HepG2 (cell line): Measurements from ENCODE around the gene ATP13A4. TPM values are rescaled to one million over a fixed set of nuclear protein-coding genes. Genes with fewer than 3 reads are reported as not detected.

Experiments used
- ATAC-seq: fragments of 200-7000 bp; cut with Tn5 transposase; 3 replicates; pipeline ENCODE4 v1.9.1; 2020; ENCODE audit warnings: mild to moderate bottlenecking, moderate library complexity
- BruUV-seq: library from RNA; stranded (reverse); fragments of 400-500 nt; replicated peaks from 2 replicates; lab custom pipeline; 2021; lab: Mats Ljungman, UMichigan
- CTCF ChIA-PET: fragments of 300-600 bp; formaldehyde crosslinking; extraction: SDS; loops from one replicate; lab custom pipeline; 2021; ENCODE audit warnings: low total read pairs, inconsistent platforms, low intra/inter-chr PET ratio; lab: Yijun Ruan, JAX
- POLR2A ChIA-PET: fragments of 350-600 bp; sonication (Branson Sonifier 250); formaldehyde crosslinking; loops from one replicate; lab custom pipeline; 2020; ENCODE audit warnings: antibody characterized with exemption, inconsistent platforms; lab: Yijun Ruan, JAX
- DNase-seq: peaks from one replicate; pipeline ENCODE4 v3.0.0-alpha.2; 2015; ENCODE audit warnings: low spot score
- FAIRE-seq: peaks from 3 replicates; lab custom pipeline; 2011; peaks lifted over from hg19 to GRCh38; lab: Jason Lieb, UNC
- H2AFZ ChIP-seq: one replicate; pipeline ENCODE4 v1.6.1; 2011; ENCODE audit warnings: low read length, inconsistent platforms
- H3K27ac ChIP-seq: fragments of 300-600 bp; 3 replicates; pipeline ENCODE4 v1.8.0; 2011; ENCODE audit warnings: mixed run types, mild to moderate bottlenecking, mixed read lengths, low read length, inconsistent platforms; ENCODE audit not compliant: insufficient read depth; ENCODE audit errors: extremely low read length
- H3K27me3 ChIP-seq, 2 experiments: fragments of 200-600 bp in 1 of 2; 2 replicates in 1 of 2; 3 replicates in 1 of 2; pipeline versions ENCODE4 v1.6.0 to v1.8.0; 2011; ENCODE audit warnings: low read length in 2 of 2, mild to moderate bottlenecking in 2 of 2, moderate library complexity in 2 of 2, inconsistent platforms in 1 of 2; ENCODE audit not compliant: insufficient read depth in 2 of 2, control insufficient read depth in 1 of 2
- H3K36me3 ChIP-seq, 2 experiments: fragments of 200-600 bp in 1 of 2; replicated peaks in 1 of 2; 2 replicates in 1 of 2; 3 replicates in 1 of 2; pipeline versions ENCODE4 v1.5.1 to v1.8.0; 2011; ENCODE audit warnings: low read length in 2 of 2, inconsistent platforms in 1 of 2; ENCODE audit not compliant: insufficient read depth in 2 of 2, control insufficient read depth in 1 of 2
- H3K4me1 ChIP-seq: 2 replicates; pipeline ENCODE4 v1.5.1; 2012; ENCODE audit warnings: low read length, inconsistent platforms; ENCODE audit not compliant: insufficient read depth
- H3K4me2 ChIP-seq: 2 replicates; pipeline ENCODE4 v1.6.0; 2011; ENCODE audit warnings: low read depth, low read length, inconsistent platforms
- H3K4me3 ChIP-seq, 3 experiments: fragments of 200-600 bp in 1 of 3; sonication (generic), shearing (Covaris generic) in 1 of 3; replicated peaks in 1 of 3; 2 replicates each; pipeline ENCODE4 v1.5.1; 2011 to 2016; ENCODE audit warnings: low read length in 3 of 3, inconsistent platforms in 2 of 3, low read depth in 2 of 3, mild to moderate bottlenecking in 2 of 3, control low read depth in 1 of 3, mixed read lengths in 1 of 3; ENCODE audit not compliant: insufficient read depth in 1 of 3
- H3K79me2 ChIP-seq: one replicate; pipeline ENCODE4 v1.6.1; 2011; ENCODE audit warnings: low read length, inconsistent platforms; ENCODE audit not compliant: insufficient read depth
- H3K9ac ChIP-seq: 2 replicates; pipeline ENCODE4 v1.6.0; 2011; ENCODE audit warnings: mild to moderate bottlenecking, low read depth, low read length, inconsistent platforms; ENCODE audit not compliant: insufficient read depth
- H3K9me3 ChIP-seq: 2 replicates; pipeline ENCODE4 v1.5.1; 2012; ENCODE audit warnings: mild to moderate bottlenecking, low read length
- H4K20me1 ChIP-seq: 2 replicates; pipeline ENCODE4 v1.6.0; 2011; ENCODE audit warnings: inconsistent platforms, mild to moderate bottlenecking, low read length, moderate library complexity; ENCODE audit not compliant: insufficient read depth
- ATF7 ChIP-seq, 2 experiments: fragments of 450-650 bp in 1 of 2; sonication (generic) in 1 of 2; formaldehyde crosslinking in 1 of 2; IDR thresholded peaks; 2 replicates each; pipeline versions ENCODE4 v1.4.0 to v1.6.1; 2016 to 2020; ENCODE audit warnings: antibody characterized with exemption in 1 of 2, mild to moderate bottlenecking in 1 of 2, missing genetic modification reagents in 1 of 2
- IRX3 ChIP-seq: sonication (generic); formaldehyde crosslinking; IDR thresholded peaks from 2 replicates; pipeline ENCODE4 v1.8.1; 2023; ENCODE audit warnings: mild to moderate bottlenecking, low read depth, missing genetic modification reagents, borderline replicate concordance
- MTF1 ChIP-seq: sonication (generic); formaldehyde crosslinking; IDR thresholded peaks from 2 replicates; pipeline ENCODE4 v1.5.0; 2020; ENCODE audit warnings: missing genetic modification reagents
- NONO ChIP-seq, 2 experiments: fragments of 450-650 bp in 1 of 2; sonication (generic) in 1 of 2; formaldehyde crosslinking in 1 of 2; IDR thresholded peaks in 1 of 2; conservative IDR thresholded peaks in 1 of 2; 2 replicates each; pipeline versions ENCODE4 v1.6.1 to v1.8.0; 2017 to 2022; ENCODE audit warnings: mild to moderate bottlenecking in 1 of 2, missing genetic modification reagents in 1 of 2, moderate library complexity in 1 of 2
- PITX1 ChIP-seq: sonication (generic); formaldehyde crosslinking; IDR thresholded peaks from 2 replicates; pipeline ENCODE4 v1.5.1; 2020; ENCODE audit warnings: mild to moderate bottlenecking, missing genetic modification reagents
- PLRG1 ChIP-seq: fragments of 450-650 bp; conservative IDR thresholded peaks from 2 replicates; pipeline ENCODE4 v1.6.1; 2016
- TBL1XR1 ChIP-seq: fragments of 150-350 bp; IDR thresholded peaks from 2 replicates; pipeline ENCODE4 v1.6.1; 2014; ENCODE audit warnings: borderline replicate concordance, low read length; ENCODE audit not compliant: partially characterized antibody
- TRIM24 ChIP-seq: sonication (generic); formaldehyde crosslinking; IDR thresholded peaks from 2 replicates; pipeline ENCODE4 v1.8.0; 2022; ENCODE audit warnings: mild to moderate bottlenecking, missing genetic modification reagents
- ZNF331 ChIP-seq: sonication (generic); formaldehyde crosslinking; IDR thresholded peaks from 2 replicates; pipeline ENCODE4 v1.4.0; 2020; ENCODE audit warnings: missing genetic modification reagents
- ZNF432 ChIP-seq: sonication (generic); formaldehyde crosslinking; IDR thresholded peaks from 2 replicates; pipeline ENCODE4 v1.5.0; 2020; ENCODE audit warnings: missing genetic modification reagents, mild to moderate bottlenecking, borderline replicate concordance
- ZNF44 ChIP-seq: sonication (generic); formaldehyde crosslinking; IDR thresholded peaks from 2 replicates; pipeline ENCODE4 v1.5.1; 2020; ENCODE audit warnings: mild to moderate bottlenecking, missing genetic modification reagents
- ZNF850 ChIP-seq: sonication (generic); formaldehyde crosslinking; conservative IDR thresholded peaks from 2 replicates; pipeline ENCODE4 v1.9.0; 2021; ENCODE audit warnings: mild to moderate bottlenecking, missing genetic modification reagents
- WGBS: methylation state at CpG from one replicate; pipeline ENCODE4 v1.1.6; 2017; ENCODE audit warnings: low lambda C conversion rate; 5-methylcytosine and 5-hydroxymethylcytosine counted together
- in situ Hi-C: cut with HindIII; loops from 2 replicates; pipeline ENCODE4 v1.10.0; 2017; ENCODE audit warnings: low pct_unique_long_range_greater_than_20kb; ENCODE audit not compliant: extremely low pct_ligation_motif_present
- intact Hi-C: fragments of 100-400 bp; cut with micrococcal nuclease; formaldehyde crosslinking; loops from one replicate; pipeline ENCODE4 v1.10.0; 2022; ENCODE audit not compliant: unreplicated experiment
- polyA plus RNA-seq, 8 experiments: library from polyadenylated mRNA; depleted of rRNA in 3 of 8; stranded (reverse) in 7 of 8; unstranded in 1 of 8; fragments of >200 nt; fragmentation: Illumina TruSeq in 4 of 8; extraction: Trizol in 4 of 8; gene quantifications; 2 replicates each; pipeline versions ENCODE4 v1.2.1 to v1.2.3, GENCODE V29; 2011 to 2016; ENCODE audit warnings: low read depth in 4 of 8, missing spikeins in 1 of 8, mixed read lengths in 1 of 8; ENCODE audit not compliant: insufficient read depth in 1 of 8
- total RNA-seq, 5 experiments: library from RNA; depleted of rRNA; stranded (reverse); fragments of >200 nt; fragmentation: Illumina TruSeq; extraction: Trizol; gene quantifications; 2 replicates each; pipeline ENCODE4 v1.2.3, GENCODE V29; 2016; ENCODE audit warnings: low read depth in 1 of 5
- TF ChIP-seq, protein P1 (sequence below): sonication (generic); formaldehyde crosslinking; IDR thresholded peaks from 2 replicates; pipeline ENCODE4 v1.9.0; 2021; ENCODE audit warnings: mild to moderate bottlenecking, missing genetic modification reagents
- TF ChIP-seq, protein P2 (sequence below): IDR thresholded peaks from 2 replicates; pipeline ENCODE4 v1.6.1; 2018; ENCODE audit warnings: missing genetic modification reagents, mild to moderate bottlenecking, missing compliant biosample characterization
- TF ChIP-seq, protein P3 (sequence below): sonication (generic); formaldehyde crosslinking; IDR thresholded peaks from 2 replicates; pipeline ENCODE4 v1.4.0; 2020; ENCODE audit warnings: missing genetic modification reagents, borderline replicate concordance

ATP13A4 gene
- total and polyA plus RNA-seq, 2 of the 13 experiments (the other 11 are each of a cell fraction or from before 2014, with no cell fraction given): 0.01 to 0.07 TPM

DNA sequence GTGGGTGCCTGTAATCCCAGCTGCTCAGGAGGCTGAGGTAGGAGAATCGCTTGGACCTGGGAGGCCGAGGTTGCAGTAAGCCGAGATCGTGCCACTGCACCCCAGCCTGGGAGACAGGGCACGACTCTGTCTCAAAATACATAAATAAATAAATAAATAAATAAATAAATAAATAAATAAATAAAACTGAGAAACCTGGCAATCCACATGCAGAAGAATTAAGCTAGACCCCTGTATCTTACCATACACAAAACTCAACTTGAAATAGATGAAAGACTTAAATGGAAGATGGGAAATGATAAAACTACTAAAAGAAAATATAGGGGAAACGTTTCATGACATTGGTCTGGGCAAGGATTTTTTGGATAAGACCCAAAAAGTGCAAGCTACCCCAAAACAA, 58.0 kb downstream of the ATP13A4 start:
- Histone ChIP-seq H2AFZ (no peak overlapping the region), H3K27me3 (no peaks in the 10 kb centered on the region), H3K4me3 (no peak overlapping the region), H3K27ac (no peak overlapping the region), H3K79me2 (no peaks in the 10 kb centered on the region), H3K9me3 (no peaks in the 10 kb centered on the region), H4K20me1 (no peaks in the 10 kb centered on the region), H3K4me2 (no peak overlapping the region), H3K4me1 (no peaks in the 10 kb centered on the region), H3K36me3 (no peaks in the 10 kb centered on the region), H3K9ac (no peak overlapping the region)
- BruUV-seq: no TSS peak
- ChIA-PET POLR2A (no interaction called here), CTCF (no interaction called here)
- no peak for ATAC-seq
- no peak for FAIRE-seq
- intact Hi-C loops (no loop called here), in situ Hi-C loops (no loop called here)
- no peak for DNase-seq
- 25% methylated on average over 6 of the region's 6 CpGs for whole genome bisulfite sequencing
- TF ChIP-seq TBL1XR1: no peak
- no peak for TF ChIP-seq ZNF850 (CRISPR knock-in tag)
- no peak for TF ChIP-seq TRIM24
- TF ChIP-seq, protein P1, sequence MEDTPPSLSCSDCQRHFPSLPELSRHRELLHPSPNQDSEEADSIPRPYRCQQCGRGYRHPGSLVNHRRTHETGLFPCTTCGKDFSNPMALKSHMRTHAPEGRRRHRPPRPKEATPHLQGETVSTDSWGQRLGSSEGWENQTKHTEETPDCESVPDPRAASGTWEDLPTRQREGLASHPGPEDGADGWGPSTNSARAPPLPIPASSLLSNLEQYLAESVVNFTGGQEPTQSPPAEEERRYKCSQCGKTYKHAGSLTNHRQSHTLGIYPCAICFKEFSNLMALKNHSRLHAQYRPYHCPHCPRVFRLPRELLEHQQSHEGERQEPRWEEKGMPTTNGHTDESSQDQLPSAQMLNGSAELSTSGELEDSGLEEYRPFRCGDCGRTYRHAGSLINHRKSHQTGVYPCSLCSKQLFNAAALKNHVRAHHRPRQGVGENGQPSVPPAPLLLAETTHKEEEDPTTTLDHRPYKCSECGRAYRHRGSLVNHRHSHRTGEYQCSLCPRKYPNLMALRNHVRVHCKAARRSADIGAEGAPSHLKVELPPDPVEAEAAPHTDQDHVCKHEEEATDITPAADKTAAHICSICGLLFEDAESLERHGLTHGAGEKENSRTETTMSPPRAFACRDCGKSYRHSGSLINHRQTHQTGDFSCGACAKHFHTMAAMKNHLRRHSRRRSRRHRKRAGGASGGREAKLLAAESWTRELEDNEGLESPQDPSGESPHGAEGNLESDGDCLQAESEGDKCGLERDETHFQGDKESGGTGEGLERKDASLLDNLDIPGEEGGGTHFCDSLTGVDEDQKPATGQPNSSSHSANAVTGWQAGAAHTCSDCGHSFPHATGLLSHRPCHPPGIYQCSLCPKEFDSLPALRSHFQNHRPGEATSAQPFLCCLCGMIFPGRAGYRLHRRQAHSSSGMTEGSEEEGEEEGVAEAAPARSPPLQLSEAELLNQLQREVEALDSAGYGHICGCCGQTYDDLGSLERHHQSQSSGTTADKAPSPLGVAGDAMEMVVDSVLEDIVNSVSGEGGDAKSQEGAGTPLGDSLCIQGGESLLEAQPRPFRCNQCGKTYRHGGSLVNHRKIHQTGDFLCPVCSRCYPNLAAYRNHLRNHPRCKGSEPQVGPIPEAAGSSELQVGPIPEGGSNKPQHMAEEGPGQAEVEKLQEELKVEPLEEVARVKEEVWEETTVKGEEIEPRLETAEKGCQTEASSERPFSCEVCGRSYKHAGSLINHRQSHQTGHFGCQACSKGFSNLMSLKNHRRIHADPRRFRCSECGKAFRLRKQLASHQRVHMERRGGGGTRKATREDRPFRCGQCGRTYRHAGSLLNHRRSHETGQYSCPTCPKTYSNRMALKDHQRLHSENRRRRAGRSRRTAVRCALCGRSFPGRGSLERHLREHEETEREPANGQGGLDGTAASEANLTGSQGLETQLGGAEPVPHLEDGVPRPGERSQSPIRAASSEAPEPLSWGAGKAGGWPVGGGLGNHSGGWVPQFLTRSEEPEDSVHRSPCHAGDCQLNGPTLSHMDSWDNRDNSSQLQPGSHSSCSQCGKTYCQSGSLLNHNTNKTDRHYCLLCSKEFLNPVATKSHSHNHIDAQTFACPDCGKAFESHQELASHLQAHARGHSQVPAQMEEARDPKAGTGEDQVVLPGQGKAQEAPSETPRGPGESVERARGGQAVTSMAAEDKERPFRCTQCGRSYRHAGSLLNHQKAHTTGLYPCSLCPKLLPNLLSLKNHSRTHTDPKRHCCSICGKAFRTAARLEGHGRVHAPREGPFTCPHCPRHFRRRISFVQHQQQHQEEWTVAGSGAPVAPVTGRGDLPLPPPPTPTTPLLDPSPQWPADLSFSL (CRISPR knock-in tag): no peak
- no peak for TF ChIP-seq IRX3 (CRISPR knock-in tag)
- no peak for TF ChIP-seq ZNF44 (CRISPR knock-in tag)
- no peak for TF ChIP-seq PITX1 (CRISPR knock-in tag)
- no peak for TF ChIP-seq ZNF432
- TF ChIP-seq MTF1: no peak
- TF ChIP-seq PLRG1: no peak
- TF ChIP-seq NONO (IDR thresholded peaks at IDR 0.05): no peak
- TF ChIP-seq NONO (CRISPR knock-in tag; conservative IDR thresholded peaks at IDR 0.05): no peak
- TF ChIP-seq, protein P2, sequence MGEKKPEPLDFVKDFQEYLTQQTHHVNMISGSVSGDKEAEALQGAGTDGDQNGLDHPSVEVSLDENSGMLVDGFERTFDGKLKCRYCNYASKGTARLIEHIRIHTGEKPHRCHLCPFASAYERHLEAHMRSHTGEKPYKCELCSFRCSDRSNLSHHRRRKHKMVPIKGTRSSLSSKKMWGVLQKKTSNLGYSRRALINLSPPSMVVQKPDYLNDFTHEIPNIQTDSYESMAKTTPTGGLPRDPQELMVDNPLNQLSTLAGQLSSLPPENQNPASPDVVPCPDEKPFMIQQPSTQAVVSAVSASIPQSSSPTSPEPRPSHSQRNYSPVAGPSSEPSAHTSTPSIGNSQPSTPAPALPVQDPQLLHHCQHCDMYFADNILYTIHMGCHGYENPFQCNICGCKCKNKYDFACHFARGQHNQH (CRISPR knock-in tag): no peak
- TF ChIP-seq ZNF331 (CRISPR knock-in tag): no peak
- TF ChIP-seq, protein P3, sequence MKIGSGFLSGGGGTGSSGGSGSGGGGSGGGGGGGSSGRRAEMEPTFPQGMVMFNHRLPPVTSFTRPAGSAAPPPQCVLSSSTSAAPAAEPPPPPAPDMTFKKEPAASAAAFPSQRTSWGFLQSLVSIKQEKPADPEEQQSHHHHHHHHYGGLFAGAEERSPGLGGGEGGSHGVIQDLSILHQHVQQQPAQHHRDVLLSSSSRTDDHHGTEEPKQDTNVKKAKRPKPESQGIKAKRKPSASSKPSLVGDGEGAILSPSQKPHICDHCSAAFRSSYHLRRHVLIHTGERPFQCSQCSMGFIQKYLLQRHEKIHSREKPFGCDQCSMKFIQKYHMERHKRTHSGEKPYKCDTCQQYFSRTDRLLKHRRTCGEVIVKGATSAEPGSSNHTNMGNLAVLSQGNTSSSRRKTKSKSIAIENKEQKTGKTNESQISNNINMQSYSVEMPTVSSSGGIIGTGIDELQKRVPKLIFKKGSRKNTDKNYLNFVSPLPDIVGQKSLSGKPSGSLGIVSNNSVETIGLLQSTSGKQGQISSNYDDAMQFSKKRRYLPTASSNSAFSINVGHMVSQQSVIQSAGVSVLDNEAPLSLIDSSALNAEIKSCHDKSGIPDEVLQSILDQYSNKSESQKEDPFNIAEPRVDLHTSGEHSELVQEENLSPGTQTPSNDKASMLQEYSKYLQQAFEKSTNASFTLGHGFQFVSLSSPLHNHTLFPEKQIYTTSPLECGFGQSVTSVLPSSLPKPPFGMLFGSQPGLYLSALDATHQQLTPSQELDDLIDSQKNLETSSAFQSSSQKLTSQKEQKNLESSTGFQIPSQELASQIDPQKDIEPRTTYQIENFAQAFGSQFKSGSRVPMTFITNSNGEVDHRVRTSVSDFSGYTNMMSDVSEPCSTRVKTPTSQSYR (CRISPR knock-in tag): no peak
- no peak for TF ChIP-seq ATF7 (IDR thresholded peaks at IDR 0.05)
- TF ChIP-seq ATF7 (CRISPR knock-in tag; IDR thresholded peaks at IDR 0.05): no peak
